Spleen (tissue), 11 donors: ENCODE measurements around the gene TSPAN3. TPM values are rescaled to one million over a fixed set of nuclear protein-coding genes. Genes with fewer than 3 reads are reported as not detected.

Experiments used
- DNase-seq: peaks from one replicate; pipeline ENCODE4 v3.0.0-alpha.2; 2020
- H3K27ac ChIP-seq, 8 donors: fragments of 200-600 bp; sonication (generic) in 7 of 8; 1 replicate in 4 of 8; 2 replicates in 4 of 8; pipeline versions ENCODE4 v1.5.0 to v1.8.0; 2016 to 2021; ENCODE audit warnings: inconsistent platforms in 4 of 8, mild to moderate bottlenecking in 4 of 8, moderate library complexity in 1 of 8
- H3K27me3 ChIP-seq, 7 donors: fragments of 200-600 bp; sonication (generic) in 6 of 7; replicated peaks in 1 of 7; 1 replicate in 4 of 7; 2 replicates in 3 of 7; pipeline versions ENCODE4 v1.5.0 to v1.8.0; 2016 to 2021; ENCODE audit warnings: inconsistent platforms in 3 of 7, mild to moderate bottlenecking in 1 of 7
- H3K36me3 ChIP-seq, 6 donors: fragments of 200-600 bp; sonication (generic) in 5 of 6; 1 replicate in 4 of 6; 2 replicates in 2 of 6; pipeline versions ENCODE4 v1.5.0 to v1.8.0; 2016 to 2021; ENCODE audit warnings: inconsistent platforms in 2 of 6
- H3K4me1 ChIP-seq, 6 donors: fragments of 200-600 bp; sonication (generic) in 5 of 6; 1 replicate in 3 of 6; 2 replicates in 3 of 6; pipeline versions ENCODE4 v1.5.0 to v1.8.0; 2016 to 2021; ENCODE audit warnings: inconsistent platforms in 3 of 6
- H3K4me3 ChIP-seq, 8 donors: fragments of 200-600 bp; sonication (generic) in 7 of 8; 1 replicate in 4 of 8; 2 replicates in 4 of 8; pipeline versions ENCODE4 v1.5.0 to v1.8.0; 2016 to 2021; ENCODE audit warnings: inconsistent platforms in 4 of 8, mild to moderate bottlenecking in 4 of 8, moderate library complexity in 2 of 8
- H3K9me3 ChIP-seq, 8 donors: fragments of 200-600 bp; sonication (generic) in 7 of 8; 1 replicate in 4 of 8; 2 replicates in 4 of 8; pipeline versions ENCODE4 v1.5.0 to v1.8.0; 2016 to 2021; ENCODE audit warnings: inconsistent platforms in 4 of 8
- CTCF ChIP-seq, 11 experiments: fragments of 200-600 bp in 7 of 11; fragments of 450-650 bp in 4 of 11; sonication (generic) in 4 of 11; IDR thresholded peaks in 8 of 11; conservative IDR thresholded peaks in 3 of 11; 1 replicate in 7 of 11; 2 replicates in 4 of 11; pipeline versions ENCODE4 v1.4.0 to v1.8.0; 2016 to 2021; ENCODE audit warnings: antibody characterized with exemption in 11 of 11, inconsistent platforms in 4 of 11, mild to moderate bottlenecking in 1 of 11
- POLR2A ChIP-seq, 3 donors: fragments of 450-650 bp; IDR thresholded peaks; one replicate each; pipeline ENCODE4 v1.5.1; 2017; ENCODE audit warnings: antibody characterized with exemption in 3 of 3, mild to moderate bottlenecking in 1 of 3
- POLR2AphosphoS5 ChIP-seq, 3 donors: sonication (generic); formaldehyde crosslinking; IDR thresholded peaks; one replicate each; pipeline ENCODE4 v1.5.1; 2017; ENCODE audit warnings: antibody characterized with exemption in 3 of 3
- WGBS, 5 donors: extraction: QIAGEN DNeasy Blood & Tissue Kit in 3 of 5; methylation state at CpG; one replicate each; pipeline versions ENCODE4 v1.1.5 to v1.1.7; 2013 to 2018; 5-methylcytosine and 5-hydroxymethylcytosine counted together
- intact Hi-C: fragments of 100-400 bp; cut with DNase I; formaldehyde crosslinking; loops from one replicate; pipeline ENCODE4 v1.15.0; 2023; ENCODE audit warnings: low total_unique reads
- polyA plus RNA-seq, 3 donors: library from polyadenylated mRNA; stranded (reverse); fragments of 200-250 nt; gene quantifications; one replicate each; pipeline ENCODE4 v1.2.1, GENCODE V29; 2013
- total RNA-seq, 7 donors: library from RNA; depleted of rRNA in 3 of 7; stranded (reverse); fragments of >200 nt in 3 of 7; fragmentation: NEBNext Ultra II Directional in 4 of 7; extraction: Animal tissue kit (Norgen Biotek cat#: 25700) in 4 of 7; gene quantifications; one replicate each; pipeline versions ENCODE4 v1.1.0 to v1.2.1, GENCODE V29; 2016 to 2021
- donor health status: healthy with polysubstance abuse.
- donor health status: DM: no; HTN: no; CAD: no; lungs with moderate emphysema.
- donor health status: DM: no; HTN: no; CAD: no.
- donor health status: Bipolar disorder and iron deficiency.
- donor health status: healthy.
- donor health status: DM: no; HTN: no; CAD: no.
- donor health status: DM: yes; HTN: yes; CAD: no.

TSPAN3 gene
- total and polyA plus RNA-seq, 10 donors = 98.5 to 276 (median 141) TPM

DNA sequence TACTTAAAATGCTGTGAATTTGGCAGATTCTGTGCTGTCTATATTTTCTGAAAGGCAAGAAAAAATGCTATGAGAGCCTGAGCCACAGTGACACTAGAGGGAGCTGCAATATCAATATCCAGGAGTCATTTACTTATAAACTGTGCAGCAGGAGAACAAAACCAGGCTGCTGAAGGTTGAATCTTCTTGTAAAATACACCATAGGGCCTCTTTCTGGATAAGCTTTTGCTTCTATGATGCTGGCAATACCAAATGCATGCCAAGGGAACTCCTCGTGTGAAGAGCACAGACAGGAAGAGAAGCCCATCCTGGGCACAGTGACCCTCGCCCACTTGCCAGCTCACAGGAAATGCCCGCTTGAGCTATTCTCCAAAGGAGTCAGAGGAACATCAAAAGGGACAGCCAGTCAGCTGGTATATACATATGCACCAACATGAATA, 48.0 kb upstream of the TSPAN3 start:
- H3K27me3 ChIP-seq = no peaks in the 10 kb centered on the region
- DNase-seq = no peak
- peaks cover 0 to 46% (median 36%) of the 10 kb centered on the region in 6 donors for H3K4me1 ChIP-seq
- intact Hi-C loops = loop anchor here (5.0 kb wide), 2 partner anchors 378 to 423 kb away; no protein-coding TSS in a partner anchor
- 32 to 35% (median 33%) methylated on average over 3 of the region's 3 CpGs for WGBS, 5 donors
- peak overlapping the region in 5 of 8 donors; percentile 21 to 51 (median 40) for H3K27ac ChIP-seq
- no peaks in the 10 kb centered on the region for H3K9me3 ChIP-seq
- no peak overlapping the region for H3K4me3 ChIP-seq
- TF ChIP-seq POLR2AphosphoS5 (IDR thresholded peaks at IDR 0.05) = peak in 1 of 3 donors; percentile 45
- TF ChIP-seq POLR2A (IDR thresholded peaks at IDR 0.05) = no peak
- TF ChIP-seq CTCF (IDR thresholded peaks at IDR 0.05 in 8 of 11, conservative IDR thresholded peaks at IDR 0.05 in 3 of 11) = peak; percentile 44 to 82 (median 63)
- peaks cover 0 to 13% (median 11%) of the 10 kb centered on the region in 6 donors for H3K36me3 ChIP-seq

DNA sequence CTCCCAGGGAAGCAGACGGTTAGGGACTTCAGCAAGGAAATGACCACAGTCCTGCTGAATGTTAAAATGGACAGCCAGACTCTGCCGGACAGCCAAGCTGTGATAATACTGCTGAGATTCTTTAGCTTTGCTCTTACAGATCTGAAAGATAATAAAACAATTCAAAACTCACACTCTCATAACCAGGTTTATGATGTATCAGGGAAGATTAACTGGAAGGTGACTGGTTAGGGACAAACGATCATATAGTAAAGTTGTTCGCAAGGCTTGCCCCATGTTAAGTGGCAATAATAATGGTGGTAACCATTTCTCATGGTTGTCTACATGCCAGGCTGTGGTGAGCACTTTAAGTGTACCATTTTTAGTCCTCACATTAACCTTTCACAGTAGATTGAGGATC, 44.3 kb upstream of the TSPAN3 start:
- Histone ChIP-seq H3K27ac (no peak overlapping the region), H3K4me3 (no peak overlapping the region), H3K27me3 (no peaks in the 10 kb centered on the region), H3K36me3 (peaks cover 0 to 46% (median 19%) of the 10 kb centered on the region in 6 donors), H3K9me3 (no peaks in the 10 kb centered on the region), H3K4me1 (peaks cover 4 to 29% (median 20%) of the 10 kb centered on the region in 6 donors)
- TF ChIP-seq CTCF (IDR thresholded peaks at IDR 0.05 in 8 of 11, conservative IDR thresholded peaks at IDR 0.05 in 3 of 11) = no peak
- TF ChIP-seq POLR2AphosphoS5 (IDR thresholded peaks at IDR 0.05) = no peak
- TF ChIP-seq POLR2A (IDR thresholded peaks at IDR 0.05) = no peak
- intact Hi-C loops = loop anchor here (5.0 kb wide), 2 partner anchors 382 to 427 kb away; no protein-coding TSS in a partner anchor
- DNase-seq = no peak
- 84 to 92% (median 87%) methylated on average over 4 of the region's 4 CpGs for WGBS, 5 donors

GRCh38 chr15:77112838-77113504, 42.1 kb upstream of the TSPAN3 start:
- Histone ChIP-seq H3K4me3 (no peak overlapping the region), H3K27me3 (no peaks in the 10 kb centered on the region), H3K4me1 (peaks cover 0 to 11% (median 7%) of the 10 kb centered on the region in 6 donors), H3K9me3 (no peaks in the 10 kb centered on the region), H3K36me3 (peaks cover 0 to 51% (median 19%) of the 10 kb centered on the region in 6 donors), H3K27ac (peak overlapping the region in 2 of 8 donors; percentile 19 to 34)
- no peak for DNase-seq
- intact Hi-C loops = no loop called here
- TF ChIP-seq CTCF (IDR thresholded peaks at IDR 0.05 in 8 of 11, conservative IDR thresholded peaks at IDR 0.05 in 3 of 11) (no peak), POLR2A (IDR thresholded peaks at IDR 0.05) (no peak), POLR2AphosphoS5 (IDR thresholded peaks at IDR 0.05) (no peak)
- WGBS, 5 donors = 71 to 82% (median 77%) methylated on average over 2 of the region's 2 CpGs

- intact Hi-C loops = no loop called here
- WGBS, 5 donors = 94 to 99% (median 97%) methylated on average over 3 of the region's 3 CpGs
- TF ChIP-seq POLR2A (IDR thresholded peaks at IDR 0.05) = no peak
- TF ChIP-seq CTCF (IDR thresholded peaks at IDR 0.05 in 8 of 11, conservative IDR thresholded peaks at IDR 0.05 in 3 of 11) = no peak
- TF ChIP-seq POLR2AphosphoS5 (IDR thresholded peaks at IDR 0.05) = no peak
- peaks cover 0 to 51% (median 19%) of the 10 kb centered on the region in 6 donors for H3K36me3 ChIP-seq
- peaks cover 0 to 22% (median 11%) of the 10 kb centered on the region in 6 donors for H3K4me1 ChIP-seq
- H3K9me3 ChIP-seq = no peaks in the 10 kb centered on the region
- H3K27me3 ChIP-seq = no peaks in the 10 kb centered on the region
- H3K27ac ChIP-seq = no peak overlapping the region
- DNase-seq = no peak
- no peak overlapping the region for H3K4me3 ChIP-seq
These were observed 40.9 kb upstream of the TSPAN3 start for GRCh38 chr15:77111789-77112188.
